ENCODE data around the gene ZNF664.

The ZNF664 gene

DNA sequence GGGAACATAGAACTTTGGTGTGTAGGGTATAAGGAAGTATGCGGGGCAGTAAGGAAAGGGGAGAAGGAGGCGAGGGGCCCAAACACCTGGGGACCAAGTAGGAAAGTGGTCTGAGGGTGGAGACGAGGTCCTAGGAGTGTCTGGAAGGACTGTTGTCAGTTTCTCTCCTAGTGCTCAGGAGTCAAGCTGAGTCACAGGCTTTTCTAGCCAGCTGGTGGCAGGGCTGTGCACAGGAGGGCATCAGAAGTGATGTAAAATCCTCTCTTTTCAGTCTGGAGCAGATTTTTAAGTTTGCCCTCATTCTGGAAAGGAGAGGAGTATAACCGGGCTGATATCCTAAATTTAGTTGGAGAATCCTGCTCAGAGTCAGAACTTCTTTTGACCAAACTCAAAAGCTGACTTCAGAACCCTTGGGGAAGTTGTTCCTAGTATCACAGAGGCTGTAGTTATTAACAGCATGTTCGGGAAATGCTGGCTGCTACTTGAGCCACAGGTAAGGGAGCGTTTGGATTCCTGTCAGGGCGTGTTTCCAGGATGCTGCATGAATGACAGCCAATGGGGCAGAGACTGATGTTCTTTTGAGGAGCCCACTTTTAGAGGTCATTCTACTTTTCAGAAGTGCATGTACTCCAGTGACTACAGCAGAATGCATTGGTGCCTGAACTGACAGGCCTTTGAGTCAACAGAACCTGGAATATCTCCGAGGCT, 19.3 kb downstream of the ZNF664 start:
- DNase-seq, result no peak

DNA sequence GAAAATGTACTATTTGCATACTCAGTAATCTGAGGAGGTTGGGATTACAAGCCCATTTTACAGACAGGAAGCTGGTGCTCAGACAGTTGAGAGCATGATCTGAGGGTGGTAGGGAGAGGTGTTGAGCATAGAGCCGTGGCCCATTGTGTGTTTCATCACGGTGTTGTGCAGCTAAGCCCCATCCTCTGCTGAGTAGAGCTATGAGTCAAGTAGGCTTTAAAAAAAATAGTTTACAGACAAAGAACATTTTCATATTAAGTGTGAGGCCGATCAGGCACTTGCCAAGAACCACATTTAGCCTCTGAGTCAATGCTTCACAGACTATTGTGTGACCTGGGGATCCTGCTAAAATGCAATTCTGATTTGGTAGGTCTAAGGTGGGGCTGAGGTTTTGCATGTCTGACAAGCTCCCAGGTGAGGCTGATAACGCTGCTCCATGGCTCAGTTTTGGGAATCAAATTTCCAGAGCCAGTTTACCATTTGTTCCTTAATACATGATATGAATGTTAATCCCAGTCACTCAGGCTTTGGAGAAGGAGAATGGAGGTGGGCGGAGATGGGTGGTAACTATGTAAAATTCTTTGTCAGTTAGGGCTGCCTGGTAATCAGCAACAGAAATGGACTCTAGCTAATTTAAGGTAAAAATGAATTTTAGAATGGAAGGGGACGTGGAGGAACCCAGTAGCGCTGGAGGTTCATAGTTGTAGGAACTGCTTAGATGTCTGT, 22.2 kb downstream of the ZNF664 start:
- DNase-seq, result no peak

DNA sequence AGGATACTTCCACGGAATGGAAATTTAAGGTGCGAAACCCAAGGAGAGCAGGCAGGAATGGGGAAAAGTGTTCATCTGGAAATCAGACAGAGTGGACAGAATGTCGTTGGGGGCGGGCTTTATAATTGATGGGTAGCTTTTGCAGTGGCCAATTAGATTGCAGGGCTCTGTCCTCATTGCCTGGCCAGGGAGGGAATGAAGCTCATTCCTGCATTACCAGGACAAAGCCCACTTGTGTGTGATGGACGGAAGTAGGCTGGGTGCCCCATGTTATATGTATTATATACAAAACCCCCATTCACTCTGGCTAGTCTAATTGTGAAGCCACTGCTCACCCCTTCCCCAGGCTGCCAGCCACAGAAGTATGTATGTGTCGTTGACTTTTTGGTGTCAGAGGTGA, 23.6 kb downstream of the ZNF664 start:
- no peak for DNase-seq

DNA sequence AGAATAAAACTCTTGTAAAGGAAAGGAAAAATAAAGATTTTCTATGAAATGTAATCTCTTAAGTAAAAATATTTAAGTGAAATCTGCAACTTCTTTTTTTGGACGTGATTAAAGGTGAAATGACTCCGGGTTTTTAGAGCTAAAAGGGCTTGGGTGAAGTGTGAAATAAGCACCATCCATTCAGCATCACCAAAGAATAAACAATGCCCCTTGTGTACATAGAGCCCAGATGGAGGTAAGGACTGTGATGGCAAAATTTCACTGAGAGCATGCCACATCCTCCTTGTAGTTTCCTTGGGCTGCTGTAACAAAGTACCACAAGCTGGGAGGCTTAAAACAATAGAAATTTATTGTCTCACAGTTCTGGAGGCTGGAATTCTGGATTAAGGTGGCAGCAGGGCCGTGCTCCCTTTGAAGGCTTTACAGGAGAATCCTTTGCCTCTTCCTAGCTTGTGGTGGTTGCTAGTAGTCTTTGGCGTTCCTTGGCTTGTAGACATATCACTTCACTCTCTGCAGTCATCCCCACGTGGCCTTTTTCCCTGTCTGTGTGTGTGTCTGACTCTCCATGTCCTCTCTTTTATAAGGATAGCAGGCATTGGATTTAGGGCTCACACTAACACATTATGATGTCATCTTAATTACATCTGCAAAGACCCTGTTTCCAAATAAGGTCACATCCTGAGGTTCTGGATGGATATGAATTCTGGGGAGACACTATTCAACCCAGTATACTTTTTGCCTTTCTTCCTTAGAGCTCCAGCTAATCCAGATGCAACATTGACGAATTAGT, 24.2 kb downstream of the ZNF664 start:
- no peak for DNase-seq

GRCh38 chr12:123997908-123998307, 24.9 kb downstream of the ZNF664 start:
- DNase-seq, result no peak

- no peak for DNase-seq
Observed at GRCh38 chr12:123998344-123998990, 25.5 kb downstream of the ZNF664 start.

- DNase-seq, result no peak
Observed at GRCh38 chr12:123998991-123999359, 26.0 kb downstream of the ZNF664 start.

DNA sequence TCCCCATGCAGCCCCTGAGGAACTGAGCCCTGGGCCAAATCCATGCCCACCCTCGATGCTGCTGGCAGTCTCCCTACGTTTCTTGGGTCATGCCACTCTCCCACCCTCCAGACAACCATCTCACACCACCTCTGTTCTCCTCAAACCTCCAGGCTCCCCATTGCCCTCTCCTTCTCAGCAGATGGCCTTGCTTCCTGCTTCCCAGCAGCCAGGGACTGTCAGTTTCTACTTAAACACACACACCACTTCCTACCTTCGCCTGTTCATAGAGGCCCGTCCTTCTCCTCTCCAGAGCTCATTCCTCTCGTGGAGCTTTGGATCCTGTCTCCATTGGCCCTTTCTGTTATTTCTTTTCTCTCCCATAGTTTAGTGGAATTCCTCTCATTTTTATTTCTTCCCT, 27.1 kb downstream of the ZNF664 start:
- no peak for DNase-seq

DNA sequence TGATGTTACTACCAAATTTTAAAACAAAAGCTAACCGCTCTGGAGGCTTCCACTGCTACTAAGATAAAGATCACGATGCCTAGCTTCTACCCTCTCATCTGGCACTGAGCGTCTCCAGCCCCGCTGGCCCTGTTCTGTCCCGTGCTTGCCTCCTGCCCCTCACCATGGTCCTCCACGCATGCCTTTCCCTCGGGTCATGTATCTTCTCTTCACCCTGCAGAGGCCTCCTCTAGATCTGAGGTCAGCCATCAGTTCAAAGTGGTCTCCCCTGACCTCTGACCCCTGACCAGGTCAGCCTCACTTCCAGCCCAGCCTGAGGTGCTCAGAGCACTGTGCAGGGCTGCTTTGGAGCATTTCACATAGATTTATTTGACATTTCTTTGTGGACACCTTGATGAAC, 28.3 kb downstream of the ZNF664 start:
- DNase-seq, result no peak

- DNase-seq, result no peak
Observed at GRCh38 chr12:124002021-124002644, 29.1 kb downstream of the ZNF664 start.

DNA sequence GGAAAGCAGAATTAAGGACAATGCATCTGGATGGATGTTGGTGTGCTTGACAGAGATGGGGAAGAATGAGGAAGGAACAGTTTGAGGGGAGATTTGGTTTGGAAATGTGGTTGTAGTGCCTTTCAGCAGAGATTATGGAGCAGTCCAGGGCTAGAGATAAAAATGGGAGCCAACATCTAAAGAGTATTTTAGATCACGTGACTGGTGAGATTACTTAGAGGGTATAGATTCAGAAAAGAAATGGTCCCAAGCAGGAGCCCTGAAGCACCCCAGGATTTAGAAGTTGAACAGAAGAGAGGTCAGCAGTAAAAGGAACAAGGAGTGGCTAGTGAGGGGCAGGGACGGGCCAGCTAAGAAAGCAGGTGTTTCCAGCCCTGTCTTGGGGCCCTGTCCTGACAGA, 29.6 kb downstream of the ZNF664 start:
- no peak for DNase-seq

DNA sequence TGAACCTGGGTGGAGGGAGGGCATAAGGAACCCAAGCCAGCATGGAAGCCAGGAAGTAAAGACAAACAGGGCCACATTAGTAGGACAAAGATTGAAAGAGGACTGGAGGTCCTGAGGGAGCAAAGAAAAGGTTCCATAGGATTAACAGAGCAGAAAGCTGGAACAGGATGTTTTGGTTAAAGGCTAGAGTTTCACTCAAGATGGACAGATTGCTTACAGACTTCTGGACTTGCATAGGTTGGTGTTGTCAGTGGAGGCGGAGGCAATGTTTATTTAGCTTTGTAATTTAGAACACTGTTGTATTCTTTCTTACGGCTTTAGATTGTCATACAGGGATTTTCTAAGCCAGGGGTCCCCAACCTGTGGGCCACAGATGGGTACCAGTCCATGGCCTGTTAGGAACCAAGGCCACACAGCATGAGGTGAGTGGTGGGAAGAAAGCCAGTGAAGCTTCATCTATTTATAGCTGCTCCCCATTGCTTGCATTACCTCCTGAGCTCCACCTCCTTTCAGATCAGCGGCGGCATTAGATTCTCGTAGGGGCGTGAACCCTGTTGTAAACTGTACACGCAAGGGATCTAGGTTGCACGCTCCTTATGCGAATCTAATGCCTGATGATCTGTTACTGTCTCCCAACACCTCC, 31.3 kb downstream of the ZNF664 start:
- DNase-seq, result no peak

- DNase-seq, result peak; percentile 10 to 20
Observed at GRCh38 chr12:124006085-124006845, 33.2 kb downstream of the ZNF664 start.

DNA sequence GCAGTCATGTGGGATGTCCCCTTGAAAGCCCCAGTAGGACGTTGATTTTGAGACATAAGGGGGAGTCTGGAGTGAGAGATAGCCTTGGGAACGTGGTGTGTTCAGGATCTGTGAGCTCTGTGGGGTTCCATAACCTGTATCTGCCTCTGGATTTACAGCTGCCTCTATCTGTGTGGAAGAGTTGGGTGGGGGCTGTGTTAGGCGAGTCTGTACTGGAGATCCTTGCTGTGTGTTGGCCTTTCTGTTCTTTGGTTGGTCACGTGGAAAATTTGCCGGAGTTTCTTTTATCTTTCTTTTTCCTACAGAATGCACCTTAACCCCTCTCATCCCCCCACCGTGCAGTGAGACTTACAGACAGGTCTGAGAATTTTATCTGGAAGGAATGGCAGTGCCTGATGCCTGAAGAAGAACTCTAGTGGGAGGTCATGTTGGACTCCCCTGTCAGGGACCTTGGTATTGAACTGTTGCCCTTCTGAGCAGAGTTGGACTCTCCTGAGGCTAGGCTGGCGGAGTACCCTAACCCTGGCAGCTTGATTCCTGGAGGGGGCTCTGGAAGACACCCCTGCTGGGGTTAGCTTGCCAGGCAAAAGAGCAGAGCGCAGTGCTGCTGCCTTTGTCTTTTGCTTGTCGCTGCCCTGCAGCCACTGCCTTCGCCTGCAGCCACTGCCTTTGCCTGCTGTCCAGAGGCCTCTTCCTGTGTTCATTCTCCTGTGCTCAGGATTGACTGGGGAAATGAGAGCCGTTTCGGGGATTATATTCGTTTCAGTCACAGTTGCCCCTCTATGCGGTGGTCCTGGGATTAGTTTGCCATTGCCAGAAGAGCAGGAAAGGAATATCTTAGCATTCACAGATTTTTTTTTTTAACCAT, 34.1 kb downstream of the ZNF664 start:
- DNase-seq, result no peak

DNA sequence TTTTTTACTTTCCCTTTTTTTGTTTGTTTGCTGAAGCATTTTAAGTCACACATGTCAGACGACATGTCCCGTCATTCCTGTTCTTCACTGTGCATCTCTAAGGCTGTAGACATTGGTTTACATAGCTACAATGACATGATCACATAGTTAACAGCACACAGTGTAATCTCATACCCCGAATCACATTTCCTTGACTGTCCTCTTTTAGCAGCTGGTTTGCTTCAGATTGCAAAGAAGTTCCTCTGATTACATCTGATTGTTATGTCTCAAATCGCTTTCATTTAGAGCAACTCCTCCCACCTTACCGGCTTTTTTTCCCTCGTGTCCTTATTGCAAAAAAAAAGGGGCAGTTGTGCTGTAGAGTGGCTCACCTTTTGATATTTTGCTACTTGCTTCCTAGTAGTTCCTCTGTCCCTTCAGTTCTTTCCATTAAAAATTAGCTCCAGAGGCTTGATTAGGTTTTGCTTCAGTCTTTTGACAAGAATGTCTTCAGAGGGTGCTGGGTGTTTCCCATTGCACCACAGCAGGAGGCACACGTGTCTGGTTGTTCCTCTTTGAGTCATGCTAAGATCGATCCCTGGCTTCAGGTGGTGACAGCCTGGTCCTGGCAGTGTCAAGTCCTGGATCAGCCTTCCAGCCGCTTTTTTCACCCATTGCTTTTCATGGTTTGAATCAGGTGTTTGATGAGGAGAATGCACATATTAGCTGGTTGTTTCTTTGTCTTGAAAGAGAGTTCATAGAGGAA, 35.0 kb downstream of the ZNF664 start:
- peak in 1 of 2 experiments; percentile 36 for DNase-seq

- DNase-seq, result no peak
Observed at GRCh38 chr12:124008595-124008994, 35.6 kb downstream of the ZNF664 start.

DNA sequence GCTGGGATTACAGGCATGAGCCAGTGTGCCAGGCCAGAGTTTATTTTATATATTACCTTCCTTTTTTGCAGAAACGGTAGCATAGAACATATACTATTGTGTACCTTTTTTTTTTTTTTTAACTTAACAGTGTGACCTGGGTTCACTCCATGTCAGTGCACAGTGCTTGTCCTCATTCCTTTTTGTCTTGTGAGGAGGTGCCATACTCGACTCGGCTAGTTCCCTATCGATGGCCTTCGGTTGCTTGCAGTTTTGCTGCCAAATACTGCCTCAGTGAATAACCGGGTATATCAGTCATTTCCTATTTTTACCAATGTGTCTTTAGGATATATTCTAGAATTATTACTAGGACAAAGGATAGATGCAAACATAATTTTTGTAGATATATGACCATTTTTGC, 36.8 kb downstream of the ZNF664 start:
- no peak for DNase-seq

DNA sequence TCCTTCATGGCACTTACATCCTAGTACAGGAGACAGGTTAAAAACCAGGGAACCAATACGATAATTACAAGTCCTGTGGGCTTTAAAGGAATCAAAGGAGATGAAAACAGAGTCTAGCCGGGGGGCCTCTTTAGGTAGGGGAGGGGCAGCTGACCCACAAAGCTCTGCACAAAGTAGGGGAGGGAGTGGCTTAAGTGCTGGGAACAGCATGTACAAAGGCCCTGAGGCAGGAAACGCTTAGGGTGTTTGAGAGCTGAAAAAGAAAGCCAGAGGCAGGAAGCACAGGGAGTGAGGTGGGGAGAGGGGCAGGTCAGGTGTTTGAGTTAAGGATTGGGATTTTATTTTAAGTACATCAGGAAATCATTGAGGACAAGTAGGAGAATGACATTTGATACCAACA, 37.7 kb downstream of the ZNF664 start:
- DNase-seq, result no peak

- no peak for DNase-seq
Observed at GRCh38 chr12:124011435-124012115, 38.6 kb downstream of the ZNF664 start.

All from AML-193 (cell line).